GM23248 (cell line): ENCODE measurements around the gene SMTN.

ENCODE experiments used
- EZH2 ChIP-seq: fragments of 200-600 bp; sonication (generic); IDR thresholded peaks from 2 replicates; pipeline ENCODE4 v1.6.1; 2018; ENCODE audit warnings: antibody characterized with exemption, mild to moderate bottlenecking; ENCODE audit not compliant: insufficient read depth, poor library complexity, severe bottlenecking
- EZH2phosphoT487 ChIP-seq: fragments of 200-600 bp; sonication (generic); IDR thresholded peaks from 2 replicates; pipeline ENCODE4 v1.6.1; 2018; ENCODE audit warnings: antibody characterized with exemption, moderate library complexity, mild to moderate bottlenecking, low read depth; ENCODE audit not compliant: insufficient read depth

- TF ChIP-seq EZH2 (no peak), EZH2phosphoT487 (no peak)
Observed at GRCh38 chr22:31080848-31081649, at the start of gene SMTN.
